ENCODE data around the gene RHBDF2. TPM values are rescaled to one million over a fixed set of nuclear protein-coding genes. Genes with fewer than 3 reads are reported as not detected.

Gene RHBDF2
- total RNA-seq, 1 experiment from 2014 or later: 39.6 TPM

DNA sequence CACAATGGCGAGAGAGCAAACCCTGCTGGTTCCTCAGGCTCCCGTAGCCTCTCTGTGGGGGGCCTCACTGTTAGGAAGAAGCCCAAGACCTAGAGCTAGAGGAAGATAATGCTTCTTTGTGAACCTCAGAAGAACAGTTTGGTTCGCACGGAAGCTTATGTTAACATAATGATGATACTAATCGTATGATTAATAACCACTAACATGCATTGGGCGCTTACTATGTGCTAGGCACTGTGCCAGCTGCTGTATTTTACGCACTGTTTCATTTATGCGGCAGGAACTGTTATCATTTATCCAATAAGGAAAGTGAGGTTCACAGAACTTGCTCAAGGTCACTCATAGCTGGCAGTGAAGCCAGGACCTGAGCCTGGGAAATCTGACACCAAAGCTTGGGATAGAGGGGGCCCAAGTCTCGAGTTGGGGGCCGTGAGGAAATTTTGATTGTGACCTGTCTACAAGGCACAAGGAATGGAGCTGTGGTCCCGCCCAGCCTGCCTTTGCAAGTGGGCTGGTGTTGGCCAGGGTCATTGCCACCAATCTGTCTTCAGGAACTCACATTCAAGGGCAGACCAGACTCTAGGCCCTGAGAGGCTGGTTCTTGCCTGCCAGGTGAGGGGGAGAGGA, 45.4 kb upstream of the RHBDF2 start:
- H3K4me3 ChIP-seq: no peak overlapping the region
- ChIA-PET CTCF (interaction anchor here (0.5 to 1.1 kb wide), 4 partner anchors 23 to 112 kb away, joined by 3 to 10 read pairs (median 5); partner anchors contain the start of gene AANAT), POLR2A (ENCODE audit: unreplicated experiment) (no interaction called here)
- no peaks in the 10 kb centered on the region for H3K79me2 ChIP-seq (ENCODE audit: low read depth)
- H3K27me3 ChIP-seq (ENCODE audit: insufficient read depth, low read depth): no peaks in the 10 kb centered on the region
- peaks cover 17% of the 10 kb centered on the region for H3F3A ChIP-seq (ENCODE audit: insufficient read depth, low read depth)
- no peak for DNase-seq
- H3K4me2 ChIP-seq: no peak overlapping the region
- H2AFZ ChIP-seq: no peak overlapping the region
- TF ChIP-seq, protein P1, sequence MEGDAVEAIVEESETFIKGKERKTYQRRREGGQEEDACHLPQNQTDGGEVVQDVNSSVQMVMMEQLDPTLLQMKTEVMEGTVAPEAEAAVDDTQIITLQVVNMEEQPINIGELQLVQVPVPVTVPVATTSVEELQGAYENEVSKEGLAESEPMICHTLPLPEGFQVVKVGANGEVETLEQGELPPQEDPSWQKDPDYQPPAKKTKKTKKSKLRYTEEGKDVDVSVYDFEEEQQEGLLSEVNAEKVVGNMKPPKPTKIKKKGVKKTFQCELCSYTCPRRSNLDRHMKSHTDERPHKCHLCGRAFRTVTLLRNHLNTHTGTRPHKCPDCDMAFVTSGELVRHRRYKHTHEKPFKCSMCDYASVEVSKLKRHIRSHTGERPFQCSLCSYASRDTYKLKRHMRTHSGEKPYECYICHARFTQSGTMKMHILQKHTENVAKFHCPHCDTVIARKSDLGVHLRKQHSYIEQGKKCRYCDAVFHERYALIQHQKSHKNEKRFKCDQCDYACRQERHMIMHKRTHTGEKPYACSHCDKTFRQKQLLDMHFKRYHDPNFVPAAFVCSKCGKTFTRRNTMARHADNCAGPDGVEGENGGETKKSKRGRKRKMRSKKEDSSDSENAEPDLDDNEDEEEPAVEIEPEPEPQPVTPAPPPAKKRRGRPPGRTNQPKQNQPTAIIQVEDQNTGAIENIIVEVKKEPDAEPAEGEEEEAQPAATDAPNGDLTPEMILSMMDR (conservative IDR thresholded peaks at IDR 0.05): no peak
- no peak for TF ChIP-seq EZH2 (IDR thresholded peaks at IDR 0.05; ENCODE audit: low read depth)
- no TSS peak for BruUV-seq (replicated peaks)
- intact Hi-C loops (cut with micrococcal nuclease; ENCODE audit: unreplicated experiment): loop anchor here (1.0 kb wide), 2 partner anchors 23 to 79 kb away; partner anchors contain the start of gene AANAT
- no peak overlapping the region for H3K27ac ChIP-seq
- no peaks in the 10 kb centered on the region for H3K9me3 ChIP-seq (ENCODE audit: insufficient read depth, low read depth)
- H4K20me1 ChIP-seq (ENCODE audit: insufficient read depth): no peaks in the 10 kb centered on the region
- no peaks in the 10 kb centered on the region for H3K36me3 ChIP-seq (ENCODE audit: low read depth)
- H3K9me2 ChIP-seq (ENCODE audit: insufficient read depth): no peaks in the 10 kb centered on the region
- H3K4me1 ChIP-seq (replicated peaks; ENCODE audit: insufficient read depth): peaks cover 14% of the 10 kb centered on the region

DNA sequence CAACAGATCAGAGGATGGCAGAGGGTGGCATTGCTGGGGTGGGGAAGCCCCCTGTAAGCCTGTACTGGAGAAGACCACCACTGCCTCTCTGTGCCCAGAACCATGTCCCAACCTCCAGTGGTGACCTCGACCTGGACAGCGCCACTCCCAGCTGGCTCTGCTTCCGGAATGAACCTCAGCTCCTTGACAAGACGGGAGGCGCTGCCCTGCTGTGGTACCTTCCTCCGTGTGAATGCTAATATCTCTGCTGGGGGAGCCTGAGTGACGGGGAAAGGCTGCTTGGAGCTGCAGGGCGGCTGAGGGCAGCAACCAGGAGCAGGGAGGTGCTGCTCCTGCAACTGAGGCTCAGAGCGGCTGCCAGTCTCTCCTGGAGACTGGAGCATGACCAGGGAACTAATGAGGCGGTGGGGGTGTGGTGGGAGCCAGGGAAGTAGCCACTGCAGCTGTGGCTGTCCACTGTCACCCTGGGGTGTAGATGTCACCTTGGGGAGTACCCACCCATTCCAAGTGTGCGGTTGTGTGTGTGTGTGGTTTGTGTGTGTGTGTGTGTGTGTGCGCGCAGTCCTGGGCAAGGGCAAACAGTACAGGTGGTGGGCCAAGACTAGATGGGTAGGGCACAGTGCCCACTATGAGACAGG, 44.8 kb upstream of the RHBDF2 start:
- TF ChIP-seq, protein P1 (conservative IDR thresholded peaks at IDR 0.05): no peak
- TF ChIP-seq EZH2 (IDR thresholded peaks at IDR 0.05; ENCODE audit: low read depth): no peak

DNA sequence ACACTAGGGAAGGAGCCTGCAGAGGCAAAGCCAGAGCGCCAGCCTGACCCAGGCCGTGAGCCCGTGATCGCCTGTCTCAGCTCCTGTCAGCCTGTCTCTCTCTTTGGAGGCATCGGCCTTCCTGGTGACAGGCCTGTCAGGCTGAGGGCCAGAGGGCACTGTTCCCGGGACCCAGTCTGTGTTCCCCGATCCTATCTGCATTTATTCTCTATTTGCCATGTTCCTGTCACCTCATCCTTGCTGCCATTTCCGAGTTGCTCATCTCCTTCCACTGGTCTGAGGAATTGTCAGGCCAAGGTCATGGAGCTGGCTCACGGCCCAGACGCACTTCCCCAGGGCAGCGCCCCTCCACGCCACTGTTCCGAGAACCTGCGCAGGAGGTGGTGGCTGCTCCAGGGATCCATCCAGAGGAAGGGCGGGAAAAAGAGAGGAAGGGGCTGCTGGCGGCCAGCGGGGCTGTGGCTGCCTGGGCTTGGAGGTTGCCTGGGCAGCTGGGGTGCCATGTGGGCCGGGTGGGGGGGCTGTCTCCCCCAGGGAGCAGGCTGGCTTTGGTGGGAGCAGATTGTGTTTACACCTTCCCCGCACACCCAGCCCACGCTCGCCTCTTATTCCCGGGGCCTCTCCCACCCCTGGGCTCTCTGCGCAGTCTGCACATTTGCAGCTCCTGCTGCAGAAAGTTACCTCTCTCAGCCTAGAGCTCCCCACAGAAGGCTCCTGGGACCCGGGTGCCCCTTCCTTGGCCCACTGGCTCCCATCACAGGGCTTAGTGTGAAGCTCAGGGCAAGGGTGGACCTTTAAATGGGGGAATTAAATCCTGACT, 43.5 kb upstream of the RHBDF2 start:
- intact Hi-C loops (cut with micrococcal nuclease; ENCODE audit: unreplicated experiment): no loop called here
- Histone ChIP-seq H3F3A (ENCODE audit: insufficient read depth, low read depth) (no peaks in the 10 kb centered on the region; the same call in 1 of the 2 replicates), H3K79me2 (ENCODE audit: low read depth) (no peaks in the 10 kb centered on the region), H3K9me3 (ENCODE audit: insufficient read depth, low read depth) (no peaks in the 10 kb centered on the region), H2AFZ (no peak overlapping the region), H3K4me3 (no peak overlapping the region), H3K27ac (no peak overlapping the region), H3K4me2 (no peak overlapping the region), H3K27me3 (ENCODE audit: insufficient read depth, low read depth) (no peaks in the 10 kb centered on the region), H4K20me1 (ENCODE audit: insufficient read depth) (no peaks in the 10 kb centered on the region), H3K4me1 (replicated peaks; ENCODE audit: insufficient read depth) (0 out of 2 replicates have a peak, but pooled peaks cover 3% of the 10 kb centered on the region), H3K36me3 (ENCODE audit: low read depth) (no peaks in the 10 kb centered on the region), H3K9me2 (ENCODE audit: insufficient read depth) (no peaks in the 10 kb centered on the region)
- POLR2A ChIA-PET (ENCODE audit: unreplicated experiment): no interaction called here
- CTCF ChIA-PET: interaction anchor here (0.6 kb wide), 1 partner anchor 136 kb away, joined by 3 read pairs; no protein-coding TSS in a partner anchor
- TF ChIP-seq, protein P1 (conservative IDR thresholded peaks at IDR 0.05): no peak
- no peak for TF ChIP-seq EZH2 (IDR thresholded peaks at IDR 0.05; ENCODE audit: low read depth)
- BruUV-seq (replicated peaks): no TSS peak
- DNase-seq: no peak

More for the DNA sequence above, 44.8 kb upstream of the RHBDF2 start:
- Histone ChIP-seq H3K36me3 (ENCODE audit: low read depth) (no peaks in the 10 kb centered on the region), H3K4me2 (no peak overlapping the region), H3K27ac (no peak overlapping the region), H3K79me2 (ENCODE audit: low read depth) (no peaks in the 10 kb centered on the region), H3K9me2 (ENCODE audit: insufficient read depth) (no peaks in the 10 kb centered on the region), H4K20me1 (ENCODE audit: insufficient read depth) (no peaks in the 10 kb centered on the region), H3K27me3 (ENCODE audit: insufficient read depth, low read depth) (no peaks in the 10 kb centered on the region), H3F3A (ENCODE audit: insufficient read depth, low read depth) (peaks cover 11% of the 10 kb centered on the region), H3K9me3 (ENCODE audit: insufficient read depth, low read depth) (no peaks in the 10 kb centered on the region), H3K4me1 (replicated peaks; ENCODE audit: insufficient read depth) (peaks cover 8% of the 10 kb centered on the region), H3K4me3 (no peak overlapping the region), H2AFZ (no peak overlapping the region)
- ChIA-PET POLR2A (ENCODE audit: unreplicated experiment) (no interaction called here), CTCF (interaction anchor here (0.6 to 1.1 kb wide), 4 partner anchors 22 to 112 kb away, joined by 3 to 5 read pairs (median 4); no protein-coding TSS in a partner anchor)
- intact Hi-C loops (cut with micrococcal nuclease; ENCODE audit: unreplicated experiment): no loop called here
- DNase-seq: no peak
- no TSS peak for BruUV-seq (replicated peaks)

Data from PC-9 (cell line).